ENCODE data around the gene TRPV5. TPM values are rescaled to one million over a fixed set of nuclear protein-coding genes. Genes with fewer than 3 reads are reported as not detected.
A peak's percentile ranks its signal among the peaks of the same experiment; 100 is the strongest.

The TRPV5 gene
- total and polyA plus RNA-seq, 8 donors, result not detected

GRCh38 chr7:142961595-142961972 is 28.0 kb upstream of the TRPV5 start:
- H3K4me3 ChIP-seq, result no peak overlapping the region
- TF ChIP-seq POLR2AphosphoS5 (IDR thresholded peaks at IDR 0.05) (no peak), POLR2A (IDR thresholded peaks at IDR 0.05) (no peak)
- WGBS, 5 donors, result 80 to 89% (median 85%) methylated on average over 4 of the region's 4 CpGs
- peaks cover 0 to 8% (median 3%) of the 10 kb centered on the region in 4 donors for H3K4me1 ChIP-seq
- intact Hi-C loops (cut with DNase I; ENCODE audit: low total_unique reads), result no loop called here
- peaks cover 0 to 5% (median 4%) of the 10 kb centered on the region in 3 donors for H3K27me3 ChIP-seq
- H3K9me3 ChIP-seq, result no peaks in the 10 kb centered on the region
- no peaks in the 10 kb centered on the region for H3K36me3 ChIP-seq
- no peak for DNase-seq
- H3K27ac ChIP-seq, result no peak overlapping the region

- H3K36me3 ChIP-seq, result no peaks in the 10 kb centered on the region
- intact Hi-C loops (cut with DNase I; ENCODE audit: low total_unique reads), result no loop called here
- DNase-seq, result no peak
- H3K4me3 ChIP-seq, result no peak overlapping the region
- peaks cover 0 to 5% (median 4%) of the 10 kb centered on the region in 3 donors for H3K27me3 ChIP-seq
- no peak overlapping the region for H3K27ac ChIP-seq
- WGBS, 5 donors, result 80 to 86% (median 85%) methylated on average over 5 of the region's 5 CpGs
- no peak for TF ChIP-seq POLR2A (IDR thresholded peaks at IDR 0.05)
- TF ChIP-seq CTCF (IDR thresholded peaks at IDR 0.05), result peak in 3 of 7 experiments; percentile 10 to 19 (median 14)
- H3K4me1 ChIP-seq, result peaks cover 0 to 8% (median 3%) of the 10 kb centered on the region in 4 donors
- H3K9me3 ChIP-seq, result peaks cover 0 to under 1% (median 0%) of the 10 kb centered on the region in 4 donors
Observed at GRCh38 chr7:142960955-142961512, 27.5 kb upstream of the TRPV5 start.

- DNase-seq, result no peak
- no peaks in the 10 kb centered on the region for H3K36me3 ChIP-seq
- H3K27ac ChIP-seq, result no peak overlapping the region
- H3K4me1 ChIP-seq, result peaks cover 0 to 8% (median 3%) of the 10 kb centered on the region in 4 donors
- no peak overlapping the region for H3K4me3 ChIP-seq
- H3K9me3 ChIP-seq, result peaks cover 0 to 15% (median 6%) of the 10 kb centered on the region in 4 donors
- intact Hi-C loops (cut with DNase I; ENCODE audit: low total_unique reads), result no loop called here
- H3K27me3 ChIP-seq, result peaks cover 0 to 4% (median 4%) of the 10 kb centered on the region in 3 donors
- TF ChIP-seq POLR2A (IDR thresholded peaks at IDR 0.05) (no peak), POLR2AphosphoS5 (IDR thresholded peaks at IDR 0.05) (no peak), EP300 (IDR thresholded peaks at IDR 0.05) (no peak), CTCF (IDR thresholded peaks at IDR 0.05) (no peak)
Observed at GRCh38 chr7:142959202-142959601, 25.7 kb upstream of the TRPV5 start.

- no peak for DNase-seq
- no peak for TF ChIP-seq POLR2A (IDR thresholded peaks at IDR 0.05)
- no peak for TF ChIP-seq CTCF (IDR thresholded peaks at IDR 0.05)
- TF ChIP-seq EP300 (IDR thresholded peaks at IDR 0.05), result no peak
- no peak for TF ChIP-seq POLR2AphosphoS5 (IDR thresholded peaks at IDR 0.05)
- no peak overlapping the region for H3K4me3 ChIP-seq
- 64 to 76% (median 75%) methylated on average over 8 of the region's 8 CpGs for WGBS, 5 donors
- H3K27ac ChIP-seq, result peak overlapping the region in 1 of 5 donors; percentile 40
- peaks cover 0 to 4% (median 0%) of the 10 kb centered on the region in 3 donors for H3K27me3 ChIP-seq
- peaks cover 0 to 15% (median 6%) of the 10 kb centered on the region in 4 donors for H3K9me3 ChIP-seq
- intact Hi-C loops (cut with DNase I; ENCODE audit: low total_unique reads), result no loop called here
- H3K36me3 ChIP-seq, result no peaks in the 10 kb centered on the region
- H3K4me1 ChIP-seq, result peaks cover 0 to 8% (median 3%) of the 10 kb centered on the region in 4 donors
Observed at GRCh38 chr7:142957723-142958122, 24.2 kb upstream of the TRPV5 start.

- no peaks in the 10 kb centered on the region for H3K36me3 ChIP-seq
- peaks cover 0 to 15% (median 6%) of the 10 kb centered on the region in 4 donors for H3K9me3 ChIP-seq
- H3K4me1 ChIP-seq, result peaks cover 0 to 8% (median 3%) of the 10 kb centered on the region in 4 donors
- whole genome bisulfite sequencing, 5 donors, result 22 to 32% (median 31%) methylated on average over 3 of the region's 3 CpGs
- TF ChIP-seq EP300 (IDR thresholded peaks at IDR 0.05) (no peak), CTCF (IDR thresholded peaks at IDR 0.05) (no peak), POLR2A (IDR thresholded peaks at IDR 0.05) (no peak), POLR2AphosphoS5 (IDR thresholded peaks at IDR 0.05) (peak in 2 of 3 donors; percentile 41 to 61)
- peak in 1 of 2 donors; percentile 55 for DNase-seq
- intact Hi-C loops (cut with DNase I; ENCODE audit: low total_unique reads), result no loop called here
- peaks cover 0 to 4% (median 0%) of the 10 kb centered on the region in 3 donors for H3K27me3 ChIP-seq
- peak overlapping the region in 2 of 5 donors; percentile 11 to 40 for H3K27ac ChIP-seq
- no peak overlapping the region for H3K4me3 ChIP-seq
Observed at GRCh38 chr7:142956951-142957623, 23.5 kb upstream of the TRPV5 start.
